NK-92 (cell line): ENCODE data around the gene MAX.
"Not testable (repeated sequence)": the region's sequence is repeated elsewhere in the genome, so short reads cannot be mapped to it uniquely, and the experiment has no call there.

Experiments
- DNase-seq: peaks from one replicate; lab custom pipeline; 2025; ENCODE audit not compliant: unreplicated experiment; lab: John Stamatoyannopoulos, UW

The MAX gene

GRCh38 chr14:65040666-65041433 is 61.5 kb downstream of the MAX start:
- no peak for DNase-seq

GRCh38 chr14:65038966-65039365 is 63.4 kb downstream of the MAX start:
- DNase-seq, result no peak

- DNase-seq, result no peak
Measured at GRCh38 chr14:65035049-65035448, 67.3 kb downstream of the MAX start.

GRCh38 chr14:65034021-65034420 is 68.3 kb downstream of the MAX start:
- DNase-seq, result no peak

GRCh38 chr14:65033181-65033580 is 69.1 kb downstream of the MAX start:
- DNase-seq, result no peak

GRCh38 chr14:65032319-65032718 is 70.0 kb downstream of the MAX start:
- DNase-seq, result no peak

- DNase-seq, result not testable (repeated sequence)
Measured at GRCh38 chr14:65031321-65031720, 71.0 kb downstream of the MAX start.

GRCh38 chr14:65028937-65029336 is 73.4 kb downstream of the MAX start:
- no peak for DNase-seq

- DNase-seq, result no peak
Measured at GRCh38 chr14:65027127-65027799, 75.1 kb downstream of the MAX start.

- DNase-seq, result no peak
Measured at GRCh38 chr14:65026526-65026925, 75.8 kb downstream of the MAX start.

GRCh38 chr14:65025818-65026217 is 76.5 kb downstream of the MAX start:
- no peak for DNase-seq
